OCI-LY1 (cell line): ENCODE measurements around the gene DAAM1.

Source experiments
- H2AFZ ChIP-seq: fragments of 200-600 bp; sonication (generic), shearing (Covaris generic); 2 replicates; pipeline ENCODE4 v1.6.0; 2014; ENCODE audit warnings: antibody characterized with exemption, mild to moderate bottlenecking, low read length
- H3F3A ChIP-seq: fragments of 200-600 bp; sonication (generic), shearing (Covaris generic); 2 replicates; pipeline ENCODE4 v1.6.0; 2014; ENCODE audit warnings: mild to moderate bottlenecking, antibody characterized with exemption, low read length, moderate library complexity; ENCODE audit not compliant: insufficient read depth
- H3K27ac ChIP-seq: fragments of 200-600 bp; sonication (generic); 2 replicates; pipeline ENCODE4 v1.5.1; 2014; ENCODE audit warnings: low read length, mixed run types, mild to moderate bottlenecking, low read depth; ENCODE audit not compliant: poor library complexity, severe bottlenecking
- H3K27me3 ChIP-seq: fragments of 200-600 bp; sonication (generic); 2 replicates; pipeline ENCODE4 v1.6.0; 2014; ENCODE audit warnings: antibody characterized with exemption, mild to moderate bottlenecking, low read length, moderate library complexity; ENCODE audit not compliant: insufficient read depth
- H3K36me3 ChIP-seq: fragments of 200-600 bp; sonication (generic); 2 replicates; pipeline ENCODE4 v1.6.1; 2014; ENCODE audit warnings: mild to moderate bottlenecking, antibody characterized with exemption, low read length, moderate library complexity, mixed read lengths; ENCODE audit not compliant: insufficient read depth
- H3K4me1 ChIP-seq: fragments of 200-600 bp; sonication (generic); 2 replicates; pipeline ENCODE4 v1.5.1; 2014; ENCODE audit warnings: mild to moderate bottlenecking, low read length, moderate library complexity; ENCODE audit not compliant: insufficient read depth, severe bottlenecking
- H3K4me2 ChIP-seq: fragments of 200-600 bp; sonication (generic), shearing (Covaris generic); 2 replicates; pipeline ENCODE4 v1.6.1; 2014; ENCODE audit warnings: low read length
- H3K4me3 ChIP-seq: fragments of 200-600 bp; sonication (generic); 2 replicates; pipeline ENCODE4 v1.5.1; 2014; ENCODE audit warnings: low read length, low read depth, mild to moderate bottlenecking, mixed read lengths; ENCODE audit not compliant: poor library complexity, severe bottlenecking
- H3K79me2 ChIP-seq: fragments of 200-600 bp; shearing (Covaris generic); 2 replicates; pipeline ENCODE4 v1.6.1; 2016; ENCODE audit warnings: mixed run types, low read length, mixed read lengths; ENCODE audit not compliant: insufficient read depth
- H3K9ac ChIP-seq: fragments of 200-600 bp; sonication (generic), shearing (Covaris generic); 2 replicates; pipeline ENCODE4 v1.6.1; 2014; ENCODE audit warnings: mild to moderate bottlenecking, low read length, mixed read lengths
- H3K9me2 ChIP-seq: fragments of 200-600 bp; sonication (generic), shearing (Covaris generic); 2 replicates; pipeline ENCODE4 v1.6.1; 2014; ENCODE audit warnings: low read depth, mild to moderate bottlenecking, low read length, mixed read lengths
- H3K9me3 ChIP-seq: fragments of 200-600 bp; shearing (Covaris generic); 2 replicates; pipeline ENCODE4 v1.6.1; 2014; ENCODE audit warnings: low read length, mixed read lengths
- H4K20me1 ChIP-seq: fragments of 200-600 bp; sonication (generic), shearing (Covaris generic); 2 replicates; pipeline ENCODE4 v1.6.0; 2016; ENCODE audit warnings: mild to moderate bottlenecking, low read length; ENCODE audit not compliant: insufficient read depth
- EZH2 ChIP-seq: fragments of 200-600 bp; sonication (generic), shearing (Covaris generic); IDR thresholded peaks from 2 replicates; pipeline ENCODE4 v1.8.0; 2017; ENCODE audit warnings: borderline replicate concordance, mixed run types, mild to moderate bottlenecking, antibody characterized with exemption, low read length, moderate library complexity, mixed read lengths
- TF ChIP-seq, protein P1 (sequence below): fragments of 200-600 bp; sonication (generic), shearing (Covaris generic); IDR thresholded peaks from 2 replicates; pipeline ENCODE4 v1.5.1; 2017; ENCODE audit warnings: mild to moderate bottlenecking, antibody characterized with exemption, low read length, moderate library complexity, mixed read lengths

The DAAM1 gene

DNA sequence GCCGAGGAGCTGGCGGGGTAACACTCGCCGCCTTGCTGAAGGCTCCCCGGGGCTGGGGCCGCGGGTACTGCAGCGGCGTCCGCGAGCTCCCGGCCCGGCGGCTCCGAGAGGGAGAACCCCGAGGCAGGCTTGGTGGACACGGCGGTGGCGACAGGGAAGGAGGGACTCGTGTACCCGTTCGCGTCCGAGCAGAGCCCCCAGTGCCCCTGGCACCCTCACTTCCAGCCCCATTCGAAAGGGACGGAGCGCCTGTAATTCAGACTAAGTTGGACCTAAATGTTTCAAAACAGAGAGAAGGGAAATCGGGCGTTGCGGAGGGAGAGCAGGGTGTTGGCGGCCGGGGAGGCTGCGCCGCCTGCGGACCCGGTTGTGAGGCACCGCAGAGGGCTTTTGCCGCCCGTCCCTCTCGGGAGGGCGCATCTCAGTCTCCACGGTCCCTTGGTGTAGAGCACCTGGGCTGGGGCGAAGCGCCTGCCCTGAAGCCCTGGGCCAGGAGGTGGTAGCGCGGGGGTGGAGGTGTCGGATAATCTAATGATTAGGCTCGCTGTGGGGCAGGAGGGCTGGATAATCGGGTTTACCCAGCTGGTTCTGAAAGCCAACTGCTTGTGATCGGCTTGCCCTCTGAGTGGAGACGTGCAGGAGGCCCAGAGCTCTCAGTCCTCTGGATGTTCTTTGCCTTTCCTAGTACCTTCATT, 771 bp downstream of the DAAM1 start:
- Histone ChIP-seq H3K4me1 (peaks cover 73% of the 10 kb centered on the region), H3K27ac (peak overlapping the region; percentile 71), H3K4me2 (peak overlapping the region; percentile 96), H3F3A (no peaks in the 10 kb centered on the region), H3K4me3 (peak overlapping the region; percentile 92), H3K36me3 (no peaks in the 10 kb centered on the region), H3K79me2 (peaks cover 46% of the 10 kb centered on the region), H3K9ac (peak overlapping the region; percentile 84), H3K27me3 (no peaks in the 10 kb centered on the region), H3K9me2 (no peaks in the 10 kb centered on the region), H2AFZ (no peak overlapping the region), H4K20me1 (no peaks in the 10 kb centered on the region), H3K9me3 (no peaks in the 10 kb centered on the region)
- no peak for TF ChIP-seq EZH2
- TF ChIP-seq, protein P1, sequence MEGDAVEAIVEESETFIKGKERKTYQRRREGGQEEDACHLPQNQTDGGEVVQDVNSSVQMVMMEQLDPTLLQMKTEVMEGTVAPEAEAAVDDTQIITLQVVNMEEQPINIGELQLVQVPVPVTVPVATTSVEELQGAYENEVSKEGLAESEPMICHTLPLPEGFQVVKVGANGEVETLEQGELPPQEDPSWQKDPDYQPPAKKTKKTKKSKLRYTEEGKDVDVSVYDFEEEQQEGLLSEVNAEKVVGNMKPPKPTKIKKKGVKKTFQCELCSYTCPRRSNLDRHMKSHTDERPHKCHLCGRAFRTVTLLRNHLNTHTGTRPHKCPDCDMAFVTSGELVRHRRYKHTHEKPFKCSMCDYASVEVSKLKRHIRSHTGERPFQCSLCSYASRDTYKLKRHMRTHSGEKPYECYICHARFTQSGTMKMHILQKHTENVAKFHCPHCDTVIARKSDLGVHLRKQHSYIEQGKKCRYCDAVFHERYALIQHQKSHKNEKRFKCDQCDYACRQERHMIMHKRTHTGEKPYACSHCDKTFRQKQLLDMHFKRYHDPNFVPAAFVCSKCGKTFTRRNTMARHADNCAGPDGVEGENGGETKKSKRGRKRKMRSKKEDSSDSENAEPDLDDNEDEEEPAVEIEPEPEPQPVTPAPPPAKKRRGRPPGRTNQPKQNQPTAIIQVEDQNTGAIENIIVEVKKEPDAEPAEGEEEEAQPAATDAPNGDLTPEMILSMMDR, result no peak

DNA sequence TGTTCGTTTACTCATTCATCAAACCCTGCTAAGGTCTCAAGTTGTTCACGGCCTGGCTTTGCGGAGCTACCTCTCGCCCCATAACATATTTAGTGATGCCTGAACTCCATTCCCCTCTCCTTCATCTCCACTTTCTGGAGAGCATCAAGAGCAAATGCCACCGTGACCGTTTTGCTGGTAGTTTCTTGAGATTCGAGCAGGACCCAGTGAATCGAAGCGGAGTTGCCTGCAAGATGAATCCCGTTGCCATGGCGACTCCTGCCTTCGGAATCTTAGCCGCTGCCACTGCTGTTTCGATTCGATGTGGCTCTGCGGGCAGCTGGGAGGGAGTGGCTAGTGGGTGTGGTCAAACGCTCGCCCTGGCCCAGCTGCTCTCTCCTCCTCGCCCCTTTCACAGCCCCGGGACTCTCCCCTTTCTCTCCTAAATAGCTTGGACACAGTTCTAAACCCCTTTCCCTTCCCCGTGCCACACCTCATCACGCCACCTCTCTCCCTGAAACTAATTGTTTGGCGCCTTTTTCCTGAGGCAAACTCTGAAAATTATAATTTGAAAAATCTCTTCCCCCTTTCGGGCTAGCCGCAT, 1.4 kb downstream of the DAAM1 start:
- no peaks in the 10 kb centered on the region for H3K9me2 ChIP-seq
- H3K4me3 ChIP-seq, result peak overlapping the region; percentile 92
- H3K9me3 ChIP-seq, result no peaks in the 10 kb centered on the region
- no peaks in the 10 kb centered on the region for H4K20me1 ChIP-seq
- H3K4me2 ChIP-seq, result peak overlapping the region; percentile 96
- peaks cover 68% of the 10 kb centered on the region for H3K4me1 ChIP-seq
- H3K36me3 ChIP-seq, result no peaks in the 10 kb centered on the region
- TF ChIP-seq EZH2, result no peak
- TF ChIP-seq, protein P1, result no peak
- H2AFZ ChIP-seq, result no peak overlapping the region
- H3K9ac ChIP-seq, result peak overlapping the region; percentile 84
- no peaks in the 10 kb centered on the region for H3F3A ChIP-seq
- peaks cover 52% of the 10 kb centered on the region for H3K79me2 ChIP-seq
- H3K27ac ChIP-seq, result peak overlapping the region; percentile 71
- H3K27me3 ChIP-seq, result no peaks in the 10 kb centered on the region

DNA sequence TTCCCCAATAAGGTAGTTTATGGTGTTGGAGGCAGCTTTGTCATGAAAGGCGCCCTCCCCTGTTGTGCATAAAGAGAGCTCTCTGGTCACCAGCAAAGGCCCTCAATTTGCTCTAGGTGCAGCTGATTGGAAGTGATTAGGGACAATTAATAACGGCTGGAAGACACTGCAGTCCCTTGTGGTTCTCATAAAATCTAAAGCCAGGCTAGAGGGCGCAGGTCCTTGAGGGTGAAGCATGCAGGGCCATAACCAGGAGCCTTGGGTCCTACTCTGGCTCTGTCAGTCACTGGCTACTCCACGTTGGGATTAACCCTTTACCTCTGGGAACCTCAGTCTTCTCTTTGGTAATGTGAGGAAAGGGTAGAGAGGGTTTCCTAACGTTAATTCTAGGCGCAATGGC, 1.9 kb downstream of the DAAM1 start:
- peak overlapping the region; percentile 96 for H3K4me2 ChIP-seq
- no peaks in the 10 kb centered on the region for H3F3A ChIP-seq
- H3K27ac ChIP-seq, result peak overlapping the region; percentile 71
- H3K36me3 ChIP-seq, result no peaks in the 10 kb centered on the region
- no peaks in the 10 kb centered on the region for H3K9me3 ChIP-seq
- peaks cover 56% of the 10 kb centered on the region for H3K79me2 ChIP-seq
- H4K20me1 ChIP-seq, result no peaks in the 10 kb centered on the region
- no peak overlapping the region for H2AFZ ChIP-seq
- H3K9me2 ChIP-seq, result no peaks in the 10 kb centered on the region
- peak overlapping the region; percentile 84 for H3K9ac ChIP-seq
- no peak for TF ChIP-seq EZH2
- TF ChIP-seq, protein P1, result peak; percentile 50
- H3K27me3 ChIP-seq, result no peaks in the 10 kb centered on the region
- peaks cover 65% of the 10 kb centered on the region for H3K4me1 ChIP-seq
- H3K4me3 ChIP-seq, result peak overlapping the region; percentile 92
